Brain microvascular endothelial cell (primary cell): ENCODE measurements around the gene PDE4D.

ENCODE experiments used
- DNase-seq: peaks from one replicate; pipeline ENCODE4 v3.0.0-alpha.2; 2020
- H3K27ac ChIP-seq: fragments of 250-450 bp; sonication (Bioruptor Pico); 2 replicates; pipeline ENCODE4 v1.5.1; 2020; ENCODE audit warnings: mild to moderate bottlenecking, moderate library complexity
- H3K27me3 ChIP-seq: fragments of 250-450 bp; sonication (Bioruptor Pico); replicated peaks from 2 replicates; pipeline ENCODE4 v1.5.1; 2020; ENCODE audit warnings: mild to moderate bottlenecking
- H3K36me3 ChIP-seq: fragments of 250-450 bp; sonication (Bioruptor Pico); replicated peaks from 2 replicates; pipeline ENCODE4 v1.5.1; 2020; ENCODE audit warnings: mild to moderate bottlenecking
- H3K4me3 ChIP-seq: 2 replicates; pipeline ENCODE4 v1.5.1; 2011; ENCODE audit warnings: low read depth, mild to moderate bottlenecking, control low read depth, low read length, moderate library complexity
- CTCF ChIP-seq: IDR thresholded peaks from 2 replicates; pipeline ENCODE4 v1.5.1; 2011; ENCODE audit warnings: low read depth, mild to moderate bottlenecking, moderate library complexity, low read length, control low read depth, inconsistent platforms; ENCODE audit errors: missing control alignments
- in situ Hi-C: cut with HindIII; loops from 2 replicates; pipeline ENCODE4 v1.10.0; 2017; ENCODE audit warnings: low sequenced_read_pairs, low pct_ligation_motif_present

The PDE4D gene

GRCh38 chr5:59783264-59783663 lies 110.3 kb downstream of the PDE4D start:
- H3K27ac ChIP-seq = no peak overlapping the region
- H3K36me3 ChIP-seq = no peaks in the 10 kb centered on the region
- TF ChIP-seq CTCF = no peak
- no peaks in the 10 kb centered on the region for H3K27me3 ChIP-seq
- DNase-seq = no peak
- H3K4me3 ChIP-seq = no peak overlapping the region
- in situ Hi-C loops = no loop called here

GRCh38 chr5:59782856-59783255 lies 110.7 kb downstream of the PDE4D start:
- no peak for TF ChIP-seq CTCF
- no peak overlapping the region for H3K4me3 ChIP-seq
- no peaks in the 10 kb centered on the region for H3K36me3 ChIP-seq
- DNase-seq = no peak
- H3K27me3 ChIP-seq = no peaks in the 10 kb centered on the region
- no peak overlapping the region for H3K27ac ChIP-seq
- in situ Hi-C loops = no loop called here

GRCh38 chr5:59779453-59779852 lies 114.1 kb downstream of the PDE4D start:
- in situ Hi-C loops = no loop called here
- Histone ChIP-seq H3K36me3 (no peaks in the 10 kb centered on the region), H3K27ac (no peak overlapping the region), H3K27me3 (no peaks in the 10 kb centered on the region), H3K4me3 (no peak overlapping the region)
- no peak for TF ChIP-seq CTCF
- no peak for DNase-seq

GRCh38 chr5:59777028-59777427 lies 116.5 kb downstream of the PDE4D start:
- in situ Hi-C loops = no loop called here

GRCh38 chr5:59773294-59773693 lies 120.2 kb downstream of the PDE4D start:
- Histone ChIP-seq H3K4me3 (no peak overlapping the region), H3K36me3 (no peaks in the 10 kb centered on the region), H3K27ac (no peak overlapping the region), H3K27me3 (no peaks in the 10 kb centered on the region)
- DNase-seq = no peak
- TF ChIP-seq CTCF = no peak
- in situ Hi-C loops = no loop called here

More at GRCh38 chr5:59777028-59777427, 116.5 kb downstream of the PDE4D start:
- Histone ChIP-seq H3K36me3 (no peaks in the 10 kb centered on the region), H3K27ac (no peak overlapping the region), H3K27me3 (no peaks in the 10 kb centered on the region), H3K4me3 (no peak overlapping the region)
- no peak for DNase-seq
- TF ChIP-seq CTCF = no peak

- no peak for DNase-seq
- H3K27ac ChIP-seq = no peak overlapping the region
- no peaks in the 10 kb centered on the region for H3K36me3 ChIP-seq
- no peak overlapping the region for H3K4me3 ChIP-seq
- in situ Hi-C loops = no loop called here
- no peak for TF ChIP-seq CTCF
- no peaks in the 10 kb centered on the region for H3K27me3 ChIP-seq
Measured at GRCh38 chr5:59772757-59773156, 120.8 kb downstream of the PDE4D start.
